ENCODE data around the gene NFKBIL1.
"Not testable (repeated sequence)": the region's sequence is repeated elsewhere in the genome, so short reads cannot be mapped to it uniquely, and the experiment has no call there.

NFKBIL1 gene

GRCh38 chr6:31551371-31551770, 4.0 kb downstream of the NFKBIL1 start:
- H3K27me3 ChIP-seq (ENCODE audit: insufficient read depth, poor library complexity, severe bottlenecking); H3K4me1 ChIP-seq (ENCODE audit: insufficient read depth, poor library complexity, severe bottlenecking); H3K9me3 ChIP-seq (ENCODE audit: severe bottlenecking); ATAC-seq (ENCODE audit: low read depth); H3K27ac ChIP-seq (ENCODE audit: poor library complexity, severe bottlenecking); H3K4me3 ChIP-seq (ENCODE audit: severe bottlenecking); DNase-seq (ENCODE audit: low spot score): not testable (repeated sequence)
- peak; percentile 32 for TF ChIP-seq CTCF (IDR thresholded peaks at IDR 0.05; ENCODE audit: poor library complexity, severe bottlenecking)
- peaks cover 74% of the 10 kb centered on the region for H3K36me3 ChIP-seq (ENCODE audit: low read depth)

GRCh38 chr6:31556307-31556706, 8.9 kb downstream of the NFKBIL1 start:
- H3K36me3 ChIP-seq (ENCODE audit: low read depth): peaks cover 76% of the 10 kb centered on the region
- no peak for TF ChIP-seq CTCF (IDR thresholded peaks at IDR 0.05; ENCODE audit: poor library complexity, severe bottlenecking)
- DNase-seq (ENCODE audit: low spot score): no peak
- H3K9me3 ChIP-seq (ENCODE audit: severe bottlenecking): no peaks in the 10 kb centered on the region
- no peaks in the 10 kb centered on the region for H3K27me3 ChIP-seq (ENCODE audit: insufficient read depth, poor library complexity, severe bottlenecking)
- no peak overlapping the region for H3K4me3 ChIP-seq (ENCODE audit: severe bottlenecking)
- no peak overlapping the region for H3K27ac ChIP-seq (ENCODE audit: poor library complexity, severe bottlenecking)
- H3K4me1 ChIP-seq (ENCODE audit: insufficient read depth, poor library complexity, severe bottlenecking): peaks cover 19% of the 10 kb centered on the region
- ATAC-seq (ENCODE audit: low read depth): no peak

- Histone ChIP-seq H3K9me3 (ENCODE audit: severe bottlenecking) (no peaks in the 10 kb centered on the region), H3K4me3 (ENCODE audit: severe bottlenecking) (no peak overlapping the region), H3K4me1 (ENCODE audit: insufficient read depth, poor library complexity, severe bottlenecking) (peaks cover 19% of the 10 kb centered on the region), H3K27ac (ENCODE audit: poor library complexity, severe bottlenecking) (no peak overlapping the region), H3K36me3 (ENCODE audit: low read depth) (peaks cover 65% of the 10 kb centered on the region), H3K27me3 (ENCODE audit: insufficient read depth, poor library complexity, severe bottlenecking) (no peaks in the 10 kb centered on the region)
- DNase-seq (ENCODE audit: low spot score): no peak
- no peak for ATAC-seq (ENCODE audit: low read depth)
- TF ChIP-seq CTCF (IDR thresholded peaks at IDR 0.05; ENCODE audit: poor library complexity, severe bottlenecking): no peak
Observed at GRCh38 chr6:31557443-31558317, 10.3 kb downstream of the NFKBIL1 start.

- Histone ChIP-seq H3K4me3 (ENCODE audit: severe bottlenecking) (no peak overlapping the region), H3K4me1 (ENCODE audit: insufficient read depth, poor library complexity, severe bottlenecking) (peaks cover 24% of the 10 kb centered on the region), H3K9me3 (ENCODE audit: severe bottlenecking) (no peaks in the 10 kb centered on the region), H3K27ac (ENCODE audit: poor library complexity, severe bottlenecking) (no peak overlapping the region), H3K27me3 (ENCODE audit: insufficient read depth, poor library complexity, severe bottlenecking) (no peaks in the 10 kb centered on the region), H3K36me3 (ENCODE audit: low read depth) (peaks cover 60% of the 10 kb centered on the region)
- TF ChIP-seq CTCF (IDR thresholded peaks at IDR 0.05; ENCODE audit: poor library complexity, severe bottlenecking): no peak
- DNase-seq (ENCODE audit: low spot score) (no peak), ATAC-seq (ENCODE audit: low read depth) (no peak)
Observed at GRCh38 chr6:31558318-31558625, 10.9 kb downstream of the NFKBIL1 start.
